NCI-H2029 (cell line): ENCODE measurements around the gene ZNG1C.
"Not testable (repeated sequence)": the region's sequence is repeated elsewhere in the genome, so short reads cannot be mapped to it uniquely, and the experiment has no call there.

Experiments
- DNase-seq: peaks from one replicate; lab custom pipeline; 2025; lab: John Stamatoyannopoulos, UW

ZNG1C gene

GRCh38 chr9:68241683-68242082 is at the start of gene ZNG1C:
TSS of gene ZNG1C (plus strand) at chr9:68241983. CDS start at chr9:68242032, 49 bp downstream.
- not testable (repeated sequence) for DNase-seq

GRCh38 chr9:68242437-68242836 is 654 bp downstream of the ZNG1C start:
- DNase-seq = not testable (repeated sequence)

DNA sequence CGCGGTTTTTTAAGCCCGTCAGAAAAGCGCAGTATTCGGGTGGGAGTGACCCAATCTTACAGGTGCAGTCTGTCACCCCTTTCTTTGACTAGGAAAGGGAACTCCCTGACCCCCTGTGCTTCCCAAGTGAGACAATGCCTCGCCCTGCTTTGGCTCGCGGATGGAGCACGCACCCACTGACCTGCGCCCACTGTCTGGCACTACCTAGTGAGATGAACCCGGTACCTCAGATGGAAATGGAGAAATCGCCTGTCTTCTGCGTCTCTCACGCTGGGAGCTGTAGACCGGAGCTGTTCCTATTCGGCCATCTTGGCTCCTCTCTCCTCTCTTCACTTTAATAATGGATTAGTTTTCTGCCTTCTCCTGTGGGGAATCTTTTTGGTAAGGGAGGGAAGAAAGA is 39.3 kb downstream of the ZNG1C start:
- not testable (repeated sequence) for DNase-seq

- DNase-seq = not testable (repeated sequence)
Measured at GRCh38 chr9:68302567-68302966, 60.8 kb downstream of the ZNG1C start, which contains the start of gene FOXD4L3. TSS of gene FOXD4L3 (plus strand) at chr9:68302867. CDS start at chr9:68302952, 85 bp downstream.

GRCh38 chr9:68303771-68304170 is 62.0 kb downstream of the ZNG1C start:
- not testable (repeated sequence) for DNase-seq

DNA sequence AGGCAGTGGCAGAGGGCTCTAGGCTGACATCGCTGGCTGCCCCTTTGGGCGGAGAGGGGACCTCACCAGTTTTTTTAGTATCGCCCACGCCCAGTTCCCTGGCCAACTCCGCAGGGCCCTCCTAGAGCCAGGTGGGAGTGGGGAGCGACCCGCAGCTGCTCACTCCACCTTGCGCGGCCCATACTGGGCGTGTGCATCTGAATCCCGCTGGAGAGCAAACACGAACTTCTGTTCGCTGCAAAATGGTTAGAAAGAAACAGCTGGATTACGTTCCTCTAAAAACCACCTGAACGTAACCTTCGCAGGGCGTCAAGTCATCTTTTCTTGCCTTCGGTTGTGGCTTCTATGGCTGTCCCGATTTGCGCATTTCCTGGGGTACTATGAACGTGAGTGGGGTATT is 62.4 kb downstream of the ZNG1C start:
- not testable (repeated sequence) for DNase-seq

DNA sequence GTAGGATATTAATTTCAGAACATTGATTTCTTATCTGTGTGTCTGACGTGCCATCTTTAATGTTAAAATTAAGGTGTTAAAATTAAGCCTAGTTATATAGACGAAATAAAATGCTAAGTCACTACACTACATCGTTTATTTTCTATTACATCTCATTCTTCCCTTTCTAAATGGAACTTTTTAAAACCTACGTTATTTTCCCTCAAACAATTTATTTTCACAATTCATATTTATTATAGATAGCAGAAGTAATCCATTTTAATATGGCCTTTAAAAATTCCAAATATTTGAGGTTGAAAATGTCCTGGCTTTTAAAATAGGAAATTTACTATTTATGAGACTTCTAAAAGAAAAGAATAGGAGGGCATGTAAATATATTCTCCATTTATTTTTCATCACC is 63.0 kb downstream of the ZNG1C start:
- DNase-seq = not testable (repeated sequence)

DNA sequence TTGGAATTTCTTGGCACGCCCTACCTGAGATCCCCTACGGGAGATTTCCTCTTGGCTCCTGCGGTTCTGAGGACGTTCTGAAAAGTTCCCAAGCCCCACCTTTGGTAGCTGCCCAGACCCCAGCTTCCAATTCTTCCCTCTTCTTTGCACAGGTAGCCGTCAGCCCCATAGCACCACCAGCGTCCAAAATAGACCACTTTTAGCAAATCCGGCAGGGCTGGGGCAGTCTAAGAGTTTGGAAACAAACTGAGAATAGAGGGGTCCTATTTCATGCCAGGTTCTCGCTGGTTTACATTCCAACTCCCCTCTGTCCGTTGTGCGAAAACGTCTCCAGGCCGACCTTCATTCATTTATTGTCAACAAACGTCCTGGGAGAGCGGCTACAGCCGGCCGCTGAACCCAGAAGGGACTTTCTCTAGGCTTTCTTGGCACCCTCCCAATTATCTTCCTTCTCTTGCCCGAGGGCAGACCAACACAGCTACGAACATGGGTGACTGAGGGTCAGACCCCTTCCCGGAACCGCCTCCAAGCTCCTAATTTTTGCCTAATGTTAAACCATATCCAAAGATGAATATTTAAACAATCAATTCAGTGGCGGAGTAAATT is 64.0 kb downstream of the ZNG1C start:
- not testable (repeated sequence) for DNase-seq

DNA sequence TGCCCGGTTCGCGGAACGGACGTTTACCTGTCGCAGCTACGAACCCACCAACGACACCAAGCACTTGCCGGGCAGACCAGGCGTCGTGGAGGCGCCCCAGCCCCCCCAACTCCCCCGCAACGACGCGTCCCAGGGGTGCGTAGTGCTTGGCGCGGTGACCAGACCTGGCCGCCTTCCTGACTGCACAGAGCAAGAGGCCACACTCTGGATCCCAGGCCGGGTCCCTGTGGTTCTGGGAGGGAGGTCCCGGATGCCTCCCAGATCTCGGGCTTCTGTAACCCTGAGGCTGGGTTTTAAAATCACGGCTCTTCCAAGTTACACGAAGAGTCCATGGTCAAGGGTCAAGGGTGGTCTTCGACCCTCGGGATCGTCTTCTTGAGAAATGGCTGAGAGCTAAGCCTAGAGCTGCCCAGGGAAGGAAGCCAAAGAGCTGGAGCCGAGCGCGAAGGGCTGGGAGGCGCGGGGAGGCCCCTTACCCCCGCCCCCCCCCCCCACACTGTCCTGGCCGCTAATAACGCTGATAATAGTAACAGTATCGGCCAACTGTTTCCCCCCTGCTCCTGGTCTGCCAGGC is 64.7 kb downstream of the ZNG1C start:
- not testable (repeated sequence) for DNase-seq

GRCh38 chr9:68307127-68307526 is 65.3 kb downstream of the ZNG1C start:
- DNase-seq = not testable (repeated sequence)

GRCh38 chr9:68307654-68308053 is 65.9 kb downstream of the ZNG1C start:
- not testable (repeated sequence) for DNase-seq

DNA sequence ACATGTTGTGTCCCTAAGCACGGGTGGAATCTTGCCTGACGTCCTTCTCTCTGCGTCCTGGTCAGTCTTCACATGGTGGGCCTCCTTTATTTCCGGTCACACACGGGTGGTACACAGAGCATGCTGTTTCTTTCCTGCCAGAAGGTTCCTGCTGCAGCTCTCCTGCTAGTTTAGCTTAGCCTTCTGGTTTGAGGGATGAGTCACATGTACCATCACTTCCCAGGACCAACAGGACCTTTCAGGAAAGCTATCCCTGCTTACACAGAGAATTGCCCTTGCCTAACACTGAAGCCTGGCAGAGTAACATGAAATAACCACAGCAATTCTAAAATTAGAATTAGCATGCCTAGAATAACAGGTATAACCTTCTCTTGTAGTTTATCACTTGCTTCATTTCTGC is 69.4 kb downstream of the ZNG1C start:
- DNase-seq = not testable (repeated sequence)

- not testable (repeated sequence) for DNase-seq
Measured at GRCh38 chr9:68318209-68318608, 76.4 kb downstream of the ZNG1C start.

- not testable (repeated sequence) for DNase-seq
Measured at GRCh38 chr9:68323749-68324148, 82.0 kb downstream of the ZNG1C start.

DNA sequence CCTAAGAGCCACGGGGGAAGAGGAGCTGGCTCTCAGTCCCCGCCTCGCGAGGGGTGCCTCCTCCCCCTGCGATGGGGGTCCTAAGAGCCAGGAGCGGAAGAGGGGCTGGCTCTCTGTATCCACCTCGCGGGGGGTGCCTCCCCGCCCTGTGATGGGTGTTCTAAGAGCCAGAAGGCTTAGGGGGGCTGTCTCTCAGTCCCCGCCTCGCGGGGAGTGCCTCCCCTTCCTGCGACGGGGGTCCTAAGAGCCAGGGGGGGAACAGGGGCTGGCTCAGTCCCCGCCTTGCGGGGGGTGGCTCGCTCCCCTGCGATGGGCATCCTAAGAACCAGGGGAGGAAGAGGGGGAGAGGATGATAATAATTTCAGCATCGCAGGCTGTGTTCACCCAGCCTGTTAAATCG is 82.7 kb downstream of the ZNG1C start:
- not testable (repeated sequence) for DNase-seq

GRCh38 chr9:68329106-68329505 is 87.3 kb downstream of the ZNG1C start:
- not testable (repeated sequence) for DNase-seq

DNA sequence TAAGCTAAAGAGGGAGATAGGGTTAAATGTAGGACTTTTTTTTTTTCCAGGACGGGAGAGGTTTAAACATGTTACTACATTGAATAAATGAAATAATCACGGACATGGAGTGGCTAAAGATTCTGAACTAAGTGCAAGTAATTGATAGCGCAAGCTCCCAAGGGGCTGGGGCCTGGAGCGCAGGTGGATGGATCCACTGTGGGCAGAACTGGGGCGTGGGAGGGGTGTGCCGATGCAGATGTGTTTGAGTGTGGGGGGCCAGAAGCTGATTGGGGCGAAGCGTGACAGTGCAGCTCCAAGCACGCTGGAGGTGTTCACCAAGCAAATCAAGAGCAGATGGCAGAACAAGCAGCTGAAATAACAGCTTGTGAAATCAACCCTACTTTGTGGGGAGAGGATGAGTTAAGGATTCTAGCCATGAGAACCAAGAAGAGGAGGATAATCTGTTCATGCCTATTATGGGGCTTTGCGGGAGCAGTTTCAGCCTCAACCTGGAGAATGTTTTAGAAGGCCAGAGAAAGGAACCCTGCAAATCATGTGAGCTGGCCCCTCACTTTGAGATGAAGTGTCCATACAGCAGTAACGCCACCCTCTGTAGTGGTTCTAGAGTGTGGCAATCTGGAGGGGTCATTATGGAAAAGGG is 88.9 kb downstream of the ZNG1C start:
- not testable (repeated sequence) for DNase-seq

DNA sequence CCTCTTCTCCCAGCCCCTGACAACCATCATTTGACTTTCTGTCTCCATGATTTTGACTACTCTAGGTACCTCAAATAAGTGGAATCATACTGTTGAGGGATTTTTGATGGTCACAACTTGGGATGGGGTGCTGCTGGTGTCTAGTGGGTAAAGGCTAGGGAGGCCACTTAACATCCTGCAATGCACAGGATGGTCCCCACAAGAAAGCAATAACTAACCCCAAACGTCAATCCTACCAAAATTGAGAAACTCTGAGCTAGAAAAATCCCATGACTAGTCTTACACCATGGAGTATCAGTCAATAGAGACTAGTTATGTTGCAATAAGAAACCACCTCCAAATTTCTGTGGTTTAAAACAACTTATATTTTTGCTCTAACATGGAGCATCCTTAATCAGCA is 90.3 kb downstream of the ZNG1C start:
- DNase-seq = not testable (repeated sequence)

DNA sequence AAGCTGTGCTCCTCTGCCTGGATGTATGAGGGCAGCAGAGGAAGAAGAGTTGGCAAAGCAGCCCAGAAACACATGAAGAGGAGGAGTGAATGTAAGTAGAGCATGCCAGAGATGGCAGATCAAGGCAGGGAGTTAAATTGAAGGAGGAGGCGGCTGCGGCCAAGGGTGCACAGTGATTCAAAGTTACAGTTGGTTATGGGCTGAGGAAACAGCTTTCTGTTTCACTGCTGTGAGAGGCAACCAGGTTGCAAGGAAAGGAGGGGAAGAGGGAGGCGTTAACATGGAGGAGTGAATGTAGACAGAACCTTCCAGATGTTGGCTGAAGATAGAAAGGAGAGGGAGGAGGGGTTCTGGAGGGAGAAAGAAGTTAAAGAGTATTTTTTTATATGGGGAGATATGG is 94.2 kb downstream of the ZNG1C start:
- not testable (repeated sequence) for DNase-seq

GRCh38 chr9:68336639-68337339 is 95.0 kb downstream of the ZNG1C start:
- DNase-seq = not testable (repeated sequence)

- DNase-seq = not testable (repeated sequence)
Measured at GRCh38 chr9:68338000-68338399, 96.2 kb downstream of the ZNG1C start.

GRCh38 chr9:68342265-68343025 is 100.7 kb downstream of the ZNG1C start:
- DNase-seq = not testable (repeated sequence)
